GM19452 (cell line): ENCODE data around the gene SNTG2.
"Not testable (repeated sequence)": the region's sequence is repeated elsewhere in the genome, so short reads cannot be mapped to it uniquely, and the experiment has no call there.

Experiments
- ATAC-seq: cut with Tn5 transposase; IDR thresholded peaks from one replicate; pipeline ENCODE4 v1.9.1; 2021; ENCODE audit not compliant: unreplicated experiment

The SNTG2 gene

GRCh38 chr2:950080-950966, at the start of gene SNTG2:
Gene SNTG2, plus strand, starts transcription at chr2:950849. Its CDS starts 148 bp downstream, at chr2:950997.
- no peak for ATAC-seq

- ATAC-seq, result no peak
Observed at GRCh38 chr2:902584-902983, 48.1 kb upstream of the SNTG2 start.

- no peak for ATAC-seq
Observed at GRCh38 chr2:903223-903900, 47.3 kb upstream of the SNTG2 start.

- no peak for ATAC-seq
Observed at GRCh38 chr2:904246-905024, 46.2 kb upstream of the SNTG2 start.

- no peak for ATAC-seq
Observed at GRCh38 chr2:905091-905832, 45.4 kb upstream of the SNTG2 start.

- no peak for ATAC-seq
Observed at GRCh38 chr2:905833-906140, 44.9 kb upstream of the SNTG2 start.

- ATAC-seq, result no peak
Observed at GRCh38 chr2:907706-908105, 42.9 kb upstream of the SNTG2 start.

GRCh38 chr2:908568-908967, 42.1 kb upstream of the SNTG2 start:
- no peak for ATAC-seq

GRCh38 chr2:909764-910379, 40.8 kb upstream of the SNTG2 start:
- ATAC-seq, result not testable (repeated sequence)

- no peak for ATAC-seq
Observed at GRCh38 chr2:910698-911097, 40.0 kb upstream of the SNTG2 start.

- ATAC-seq, result no peak
Observed at GRCh38 chr2:915979-916378, 34.7 kb upstream of the SNTG2 start.

GRCh38 chr2:916935-917334, 33.7 kb upstream of the SNTG2 start:
- ATAC-seq, result no peak

GRCh38 chr2:919672-920071, 31.0 kb upstream of the SNTG2 start:
- ATAC-seq, result no peak

- no peak for ATAC-seq
Observed at GRCh38 chr2:920573-920972, 30.1 kb upstream of the SNTG2 start.

GRCh38 chr2:920999-921398, 29.6 kb upstream of the SNTG2 start:
- ATAC-seq, result no peak

- ATAC-seq, result no peak
Observed at GRCh38 chr2:922185-922584, 28.5 kb upstream of the SNTG2 start.

- no peak for ATAC-seq
Observed at GRCh38 chr2:923832-924601, 26.6 kb upstream of the SNTG2 start.

- no peak for ATAC-seq
Observed at GRCh38 chr2:924701-925100, 25.9 kb upstream of the SNTG2 start.

GRCh38 chr2:925309-925708, 25.3 kb upstream of the SNTG2 start:
- ATAC-seq, result no peak

- no peak for ATAC-seq
Observed at GRCh38 chr2:925711-926110, 24.9 kb upstream of the SNTG2 start.
